SK-N-SH (cell line): ENCODE results near the gene HTRA2.

Experiments used
- EP300 ChIP-seq, 2 experiments: IDR thresholded peaks; 2 replicates each; pipeline versions ENCODE4 v1.4.0 to v1.6.1; 2012; ENCODE audit warnings: borderline replicate concordance in 1 of 2, low read depth in 1 of 2, low read length in 1 of 2
- GATA2 ChIP-seq: sonication (generic); formaldehyde crosslinking; IDR thresholded peaks from 2 replicates; pipeline ENCODE4 v1.5.0; 2020; ENCODE audit warnings: mild to moderate bottlenecking, missing genetic modification reagents
- POLR2AphosphoS5 ChIP-seq: IDR thresholded peaks from 2 replicates; pipeline ENCODE4 v1.6.1; 2012; ENCODE audit warnings: low read depth, low read length
- TF ChIP-seq, protein P1 (sequence below): fragments of 200-600 bp; sonication (generic); IDR thresholded peaks from 2 replicates; pipeline ENCODE4 v1.6.1; 2017; ENCODE audit warnings: antibody characterized with exemption, mild to moderate bottlenecking, moderate library complexity
- TF ChIP-seq, protein P2 (sequence below): IDR thresholded peaks from 2 replicates; pipeline ENCODE4; 2012

DNA sequence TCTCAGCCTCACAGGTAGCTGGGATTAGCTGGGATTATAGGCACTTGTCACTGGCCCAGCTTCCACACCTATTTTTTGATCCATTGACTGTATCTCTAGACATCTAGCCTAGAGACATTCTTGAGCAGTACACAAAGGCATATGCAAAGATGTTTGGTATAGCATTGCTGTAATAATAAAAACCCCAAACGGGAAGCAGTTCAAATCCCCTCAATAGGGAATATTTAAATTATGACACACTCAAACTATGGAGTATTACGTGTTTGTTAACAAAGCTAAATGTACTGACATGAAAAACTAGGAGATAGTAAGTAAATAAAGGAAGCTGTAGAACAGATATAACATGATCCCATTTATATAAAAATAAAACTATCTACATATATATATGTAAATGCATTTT is 52.5 kb downstream of the HTRA2 start:
- TF ChIP-seq, protein P1, sequence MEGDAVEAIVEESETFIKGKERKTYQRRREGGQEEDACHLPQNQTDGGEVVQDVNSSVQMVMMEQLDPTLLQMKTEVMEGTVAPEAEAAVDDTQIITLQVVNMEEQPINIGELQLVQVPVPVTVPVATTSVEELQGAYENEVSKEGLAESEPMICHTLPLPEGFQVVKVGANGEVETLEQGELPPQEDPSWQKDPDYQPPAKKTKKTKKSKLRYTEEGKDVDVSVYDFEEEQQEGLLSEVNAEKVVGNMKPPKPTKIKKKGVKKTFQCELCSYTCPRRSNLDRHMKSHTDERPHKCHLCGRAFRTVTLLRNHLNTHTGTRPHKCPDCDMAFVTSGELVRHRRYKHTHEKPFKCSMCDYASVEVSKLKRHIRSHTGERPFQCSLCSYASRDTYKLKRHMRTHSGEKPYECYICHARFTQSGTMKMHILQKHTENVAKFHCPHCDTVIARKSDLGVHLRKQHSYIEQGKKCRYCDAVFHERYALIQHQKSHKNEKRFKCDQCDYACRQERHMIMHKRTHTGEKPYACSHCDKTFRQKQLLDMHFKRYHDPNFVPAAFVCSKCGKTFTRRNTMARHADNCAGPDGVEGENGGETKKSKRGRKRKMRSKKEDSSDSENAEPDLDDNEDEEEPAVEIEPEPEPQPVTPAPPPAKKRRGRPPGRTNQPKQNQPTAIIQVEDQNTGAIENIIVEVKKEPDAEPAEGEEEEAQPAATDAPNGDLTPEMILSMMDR, result no peak
- TF ChIP-seq GATA2 (CRISPR knock-in tag) (no peak), POLR2AphosphoS5 (no peak), EP300 (IDR thresholded peaks at IDR 0.05; ENCODE audit: borderline replicate concordance in 1 of 2, low read depth in 1 of 2, low read length in 1 of 2) (no peak)
- TF ChIP-seq, protein P2, sequence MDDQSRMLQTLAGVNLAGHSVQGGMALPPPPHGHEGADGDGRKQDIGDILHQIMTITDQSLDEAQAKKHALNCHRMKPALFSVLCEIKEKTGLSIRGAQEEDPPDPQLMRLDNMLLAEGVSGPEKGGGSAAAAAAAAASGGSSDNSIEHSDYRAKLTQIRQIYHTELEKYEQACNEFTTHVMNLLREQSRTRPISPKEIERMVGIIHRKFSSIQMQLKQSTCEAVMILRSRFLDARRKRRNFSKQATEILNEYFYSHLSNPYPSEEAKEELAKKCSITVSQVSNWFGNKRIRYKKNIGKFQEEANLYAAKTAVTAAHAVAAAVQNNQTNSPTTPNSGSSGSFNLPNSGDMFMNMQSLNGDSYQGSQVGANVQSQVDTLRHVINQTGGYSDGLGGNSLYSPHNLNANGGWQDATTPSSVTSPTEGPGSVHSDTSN, result no peak
